ENCODE results near the gene VGLL3. TPM values are rescaled to one million over a fixed set of nuclear protein-coding genes. Genes with fewer than 3 reads are reported as not detected.

VGLL3 gene
- total RNA-seq, 1 experiment from 2014 or later: 0.10 TPM

- no peaks in the 10 kb centered on the region for H3K36me3 ChIP-seq (ENCODE audit: control insufficient read depth in 1 of 2, insufficient read depth in 2 of 2, low read length in 2 of 2)
- ChIA-PET POLR2A (no interaction called here), RAD21 (ENCODE audit: low non-redundant PET in 1 of 2, low total read pairs in 2 of 2, uncharacterized antibody in 2 of 2, unreplicated experiment in 2 of 2) (no interaction called here), CTCF (no interaction called here)
- H3K4me2 ChIP-seq (ENCODE audit: low read length): no peak overlapping the region
- no peaks in the 10 kb centered on the region for H4K20me1 ChIP-seq (ENCODE audit: insufficient read depth)
- ATAC-seq (no peak), DNase-seq (ENCODE audit: low read depth, low spot score) (no peak)
- no peak overlapping the region for H2AFZ ChIP-seq (ENCODE audit: low read depth, low read length, poor library complexity, severe bottlenecking)
- H3K9me3 ChIP-seq (ENCODE audit: control insufficient read depth in 1 of 2, insufficient read depth in 1 of 2, low read depth in 1 of 2, low read length in 2 of 2): no peaks in the 10 kb centered on the region
- H3K9me2 ChIP-seq (ENCODE audit: insufficient read depth): no peaks in the 10 kb centered on the region
- no peak overlapping the region for H3K4me3 ChIP-seq (replicated peaks in 1 of 2; ENCODE audit: low read depth in 1 of 2, low read length in 2 of 2)
- H3K9ac ChIP-seq (ENCODE audit: low read length): no peak overlapping the region
- no peak overlapping the region for H3K27ac ChIP-seq (ENCODE audit: low read depth, low read length)
- TF ChIP-seq REST (IDR thresholded peaks at IDR 0.05; ENCODE audit: low read depth): no peak
- peak in 2 of 3 experiments; percentile 39 to 44; a peak in 2 of 6 replicates for TF ChIP-seq CTCF (IDR thresholded peaks at IDR 0.05 in 2 of 3, conservative IDR thresholded peaks at IDR 0.05 in 1 of 3; ENCODE audit: borderline replicate concordance in 1 of 3, insufficient read depth in 1 of 3, low read depth in 2 of 3, low read length in 2 of 3)
- peak; percentile 16; the same call in 1 of the 2 replicates for TF ChIP-seq RAD21 (IDR thresholded peaks at IDR 0.05; ENCODE audit: low read depth)
- TF ChIP-seq EZH2phosphoT487 (IDR thresholded peaks at IDR 0.05; ENCODE audit: borderline replicate concordance): no peak
- BruUV-seq (replicated peaks): no TSS peak
- no peaks in the 10 kb centered on the region for H3K27me3 ChIP-seq (ENCODE audit: insufficient read depth, low read length)
- no peaks in the 10 kb centered on the region for H3K4me1 ChIP-seq (ENCODE audit: control insufficient read depth in 1 of 2, insufficient read depth in 2 of 2, low read length in 2 of 2)
- H3K79me2 ChIP-seq (ENCODE audit: insufficient read depth, low read length): no peaks in the 10 kb centered on the region
- intact Hi-C loops (cut with micrococcal nuclease): loop anchor here (5.0 kb wide), 1 partner anchor 495 kb away; no protein-coding TSS in a partner anchor
Observed at GRCh38 chr3:87006844-87007439, 16.0 kb upstream of the VGLL3 start.
